H9 (cell line): ENCODE measurements around the gene PRDM11. TPM values are rescaled to one million over a fixed set of nuclear protein-coding genes. Genes with fewer than 3 reads are reported as not detected.

Experiments
- DNase-seq: peaks from one replicate; pipeline ENCODE4 v3.0.0-alpha.2; 2017
- H2AFZ ChIP-seq: one replicate; pipeline ENCODE4 v1.6.1; 2013; ENCODE audit warnings: mild to moderate bottlenecking, low read length, control low read depth, moderate library complexity
- H2AK5ac ChIP-seq: 2 replicates; pipeline ENCODE4 v1.6.1; 2013; ENCODE audit warnings: low read length, control low read depth, mixed read lengths; ENCODE audit not compliant: insufficient read length
- H2BK120ac ChIP-seq: one replicate; pipeline ENCODE4 v1.6.1; 2013; ENCODE audit warnings: low read depth, mild to moderate bottlenecking, low read length, control low read depth, inconsistent platforms; ENCODE audit not compliant: poor library complexity, severe bottlenecking
- H2BK12ac ChIP-seq: 2 replicates; pipeline ENCODE4 v1.6.1; 2013; ENCODE audit warnings: low read length, control low read depth, mixed read lengths, low read depth; ENCODE audit not compliant: insufficient read length
- H2BK15ac ChIP-seq: 2 replicates; pipeline ENCODE4 v1.6.1; 2013; ENCODE audit warnings: low read depth, low read length, control low read depth
- H2BK20ac ChIP-seq: one replicate; pipeline ENCODE4 v1.6.1; 2013; ENCODE audit warnings: low read depth, mild to moderate bottlenecking, low read length, control low read depth, inconsistent platforms; ENCODE audit not compliant: poor library complexity, severe bottlenecking
- H2BK5ac ChIP-seq: 2 replicates; pipeline ENCODE4 v1.6.1; 2013; ENCODE audit warnings: low read length, control low read depth, mixed read lengths; ENCODE audit not compliant: insufficient read length
- H3K14ac ChIP-seq: 2 replicates; pipeline ENCODE4 v1.6.1; 2013; ENCODE audit warnings: low read length, control low read depth; ENCODE audit not compliant: insufficient read depth
- H3K18ac ChIP-seq: 2 replicates; pipeline ENCODE4 v1.6.1; 2013; ENCODE audit warnings: low read depth, mild to moderate bottlenecking, mixed read lengths, low read length, control low read depth; ENCODE audit not compliant: insufficient read length
- H3K23ac ChIP-seq: 2 replicates; pipeline ENCODE4 v1.6.1; 2013; ENCODE audit warnings: low read length, control low read depth, mixed read lengths, low read depth; ENCODE audit not compliant: insufficient read length
- H3K23me2 ChIP-seq: 2 replicates; pipeline ENCODE4 v1.6.1; 2013; ENCODE audit warnings: low read depth, mild to moderate bottlenecking, mixed read lengths, low read length, control low read depth; ENCODE audit not compliant: insufficient read length, poor library complexity, severe bottlenecking
- H3K27ac ChIP-seq: 2 replicates; pipeline ENCODE4 v1.5.1; 2013; ENCODE audit warnings: low read length, control low read depth, mixed read lengths, low read depth; ENCODE audit not compliant: insufficient read length
- H3K27me3 ChIP-seq: 2 replicates; pipeline ENCODE4 v1.6.1; 2013; ENCODE audit warnings: low read length, control low read depth, inconsistent platforms; ENCODE audit not compliant: insufficient read depth
- H3K4ac ChIP-seq: 2 replicates; pipeline ENCODE4 v1.6.1; 2013; ENCODE audit warnings: low read depth, mild to moderate bottlenecking, control low read depth, inconsistent platforms, low read length, moderate library complexity
- H3K4me1 ChIP-seq: 2 replicates; pipeline ENCODE4 v1.6.1; 2013; ENCODE audit warnings: low read length, control low read depth, inconsistent platforms; ENCODE audit not compliant: insufficient read depth
- H3K4me2 ChIP-seq: 2 replicates; pipeline ENCODE4 v1.6.1; 2013; ENCODE audit warnings: low read length, control low read depth, mixed read lengths; ENCODE audit not compliant: insufficient read length, insufficient read depth
- H3K56ac ChIP-seq: 2 replicates; pipeline ENCODE4 v1.6.1; 2013; ENCODE audit warnings: low read depth, mild to moderate bottlenecking, mixed read lengths, low read length, control low read depth; ENCODE audit not compliant: insufficient read length
- H3K79me1 ChIP-seq: 2 replicates; pipeline ENCODE4 v1.6.1; 2013; ENCODE audit warnings: low read depth, mild to moderate bottlenecking, moderate library complexity, low read length, control low read depth, inconsistent platforms; ENCODE audit not compliant: insufficient read depth, poor library complexity, severe bottlenecking
- H3K79me2 ChIP-seq: 2 replicates; pipeline ENCODE4 v1.6.1; 2013; ENCODE audit warnings: low read length, control low read depth, inconsistent platforms; ENCODE audit not compliant: insufficient read depth
- H3K9ac ChIP-seq: 2 replicates; pipeline ENCODE4 v1.6.1; 2013; ENCODE audit warnings: low read length, control low read depth, mixed read lengths; ENCODE audit not compliant: insufficient read length; ENCODE audit errors: extremely low read depth
- H3K9me3 ChIP-seq: one replicate; pipeline ENCODE4 v1.6.1; 2013; ENCODE audit warnings: low read depth, low read length, inconsistent platforms; ENCODE audit not compliant: control insufficient read depth
- H3T11ph ChIP-seq: one replicate; pipeline ENCODE4 v1.6.1; 2013; ENCODE audit warnings: mild to moderate bottlenecking, low read length, control low read depth, inconsistent platforms
- H4K20me1 ChIP-seq: one replicate; pipeline ENCODE4 v1.6.1; 2013; ENCODE audit not compliant: control insufficient read depth, insufficient read length, insufficient read depth
- H4K5ac ChIP-seq: 2 replicates; pipeline ENCODE4 v1.6.1; 2013; ENCODE audit warnings: low read depth, mild to moderate bottlenecking, mixed read lengths, low read length, control low read depth; ENCODE audit not compliant: insufficient read length
- H4K8ac ChIP-seq: replicated peaks from 2 replicates; pipeline ENCODE4 v1.6.1; 2013; ENCODE audit warnings: low read length, control low read depth, mixed read lengths, low read depth; ENCODE audit not compliant: insufficient read length
- H4K91ac ChIP-seq: 2 replicates; pipeline ENCODE4 v1.6.1; 2013; ENCODE audit warnings: low read depth, mild to moderate bottlenecking, moderate library complexity, mixed read lengths, low read length, control low read depth; ENCODE audit not compliant: insufficient read length
- H3K27ac Mint-ChIP-seq, 3 experiments: 2 replicates in 2 of 3; 3 replicates in 1 of 3; pipeline ENCODE4 v1.8.0; 2020 to 2021; ENCODE audit warnings: mixed read lengths in 3 of 3, mild to moderate bottlenecking in 1 of 3, moderate library complexity in 1 of 3
- H3K27me3 Mint-ChIP-seq: 2 replicates; pipeline ENCODE4 v1.8.0; 2021; ENCODE audit warnings: low read depth, mild to moderate bottlenecking, moderate library complexity, mixed read lengths
- H3K36me3 Mint-ChIP-seq, 3 experiments: 2 replicates in 2 of 3; 3 replicates in 1 of 3; pipeline ENCODE4 v1.8.0; 2020 to 2021; ENCODE audit warnings: low read depth in 3 of 3, mixed read lengths in 3 of 3; ENCODE audit not compliant: insufficient read depth in 1 of 3
- H3K4me1 Mint-ChIP-seq, 2 experiments: 2 replicates each; pipeline ENCODE4 v1.8.0; 2020; ENCODE audit warnings: mixed read lengths in 2 of 2
- H3K4me3 Mint-ChIP-seq, 2 experiments: 2 replicates in 1 of 2; 3 replicates in 1 of 2; pipeline ENCODE4 v1.8.0; 2020 to 2021; ENCODE audit warnings: mild to moderate bottlenecking in 2 of 2, mixed read lengths in 2 of 2, moderate library complexity in 1 of 2
- H3K9me3 Mint-ChIP-seq, 2 experiments: 2 replicates in 1 of 2; 3 replicates in 1 of 2; pipeline ENCODE4 v1.8.0; 2020; ENCODE audit warnings: mild to moderate bottlenecking in 2 of 2, mixed read lengths in 2 of 2, moderate library complexity in 1 of 2
- CTCF ChIP-seq: fragments of 200-600 bp; sonication (generic); conservative IDR thresholded peaks from 3 replicates; pipeline ENCODE4 v1.8.0; 2021; ENCODE audit warnings: antibody characterized with exemption, mild to moderate bottlenecking
- WGBS: extraction: QIAGEN DNeasy Blood & Tissue Kit; methylation state at CpG from one replicate; pipeline ENCODE4 v1.1.7; 2013; ENCODE audit warnings: missing lambda C conversion rate, low lambda C conversion rate, mixed read lengths; ENCODE audit not compliant: insufficient read length; ENCODE audit errors: extremely low coverage; 5-methylcytosine and 5-hydroxymethylcytosine counted together
- total RNA-seq: library from RNA; stranded (reverse); gene quantifications from 2 replicates; pipeline ENCODE4 v1.2.1, GENCODE V29; 2021

Gene PRDM11
- total RNA-seq, 1 experiment from 2014 or later = 11.5 TPM

GRCh38 chr11:45232341-45233080 lies 86.1 kb downstream of the PRDM11 start:
- Histone ChIP-seq H3K4me1 (no peaks in the 10 kb centered on the region; the same call in 1 of the 2 replicates), H2AK5ac (no peak overlapping the region), H3K23ac (no peak overlapping the region), H3K4ac (no peak overlapping the region), H2BK120ac (no peak overlapping the region), H3T11ph (no peak overlapping the region), H3K14ac (no peak overlapping the region), H4K8ac (no peak overlapping the region), H2BK15ac (no peak overlapping the region), H3K9me3 (no peaks in the 10 kb centered on the region), H3K56ac (no peak overlapping the region), H3K79me1 (no peaks in the 10 kb centered on the region), H3K18ac (no peak overlapping the region), H3K4me2 (no peak overlapping the region), H3K79me2 (no peaks in the 10 kb centered on the region), H2BK5ac (no peak overlapping the region), H3K9ac (no peak overlapping the region), H2BK20ac (no peak overlapping the region), H4K20me1 (no peaks in the 10 kb centered on the region), H4K5ac (no peak overlapping the region), H3K23me2 (no peaks in the 10 kb centered on the region), H3K27me3 (no peaks in the 10 kb centered on the region), H4K91ac (no peak overlapping the region), H2AFZ (no peak overlapping the region), H3K27ac (no peak overlapping the region), H2BK12ac (no peak overlapping the region)
- H3K27ac Mint-ChIP-seq = no peak overlapping the region
- H3K9me3 Mint-ChIP-seq = no peaks in the 10 kb centered on the region
- no peak overlapping the region for H3K4me3 Mint-ChIP-seq
- WGBS = no CpG with 5 or more reads among the region's 5 CpGs
- peaks cover 2 to 4% (median 4%) of the 10 kb centered on the region in 3 experiments; a peak in 5 of 7 replicates for H3K36me3 Mint-ChIP-seq
- no peak for TF ChIP-seq CTCF
- peaks cover 4 to 8% of the 10 kb centered on the region in 2 experiments for H3K4me1 Mint-ChIP-seq
- no peak for DNase-seq
- H3K27me3 Mint-ChIP-seq = peaks cover 11% of the 10 kb centered on the region
